Heart left ventricle (tissue), 16 donors: ENCODE results near the gene TFAP2B. TPM values are rescaled to one million over a fixed set of nuclear protein-coding genes. Genes with fewer than 3 reads are reported as not detected.

Experiments used
- ATAC-seq, 4 donors: fragments of 200-7000 bp; cut with Tn5 transposase; one replicate each; pipeline ENCODE4 v1.9.1; 2020 to 2022; ENCODE audit warnings: moderate library complexity in 4 of 4, mild to moderate bottlenecking in 3 of 4, moderate number of reproducible peaks in 1 of 4
- DNase-seq, 5 donors: peaks; one replicate each; pipeline ENCODE4 v3.0.0-alpha.2; 2020
- H3K27ac ChIP-seq, 12 donors: fragments of 200-600 bp; sonication (generic) in 4 of 12; one replicate each; pipeline versions ENCODE4 v1.5.0 to v1.8.0; 2016 to 2022; ENCODE audit warnings: mild to moderate bottlenecking in 2 of 12
- H3K27me3 ChIP-seq, 9 donors: fragments of 200-600 bp; sonication (generic) in 2 of 9; one replicate each; pipeline versions ENCODE4 v1.5.1 to v1.8.0; 2016 to 2022; ENCODE audit warnings: mild to moderate bottlenecking in 3 of 9
- H3K36me3 ChIP-seq, 9 donors: fragments of 200-600 bp; sonication (generic) in 2 of 9; one replicate each; pipeline versions ENCODE4 v1.5.0 to v1.8.0; 2018 to 2022; ENCODE audit warnings: mild to moderate bottlenecking in 2 of 9
- H3K4me1 ChIP-seq, 12 donors: fragments of 200-600 bp; sonication (generic) in 4 of 12; one replicate each; pipeline versions ENCODE4 v1.5.0 to v1.8.0; 2016 to 2022; ENCODE audit warnings: mild to moderate bottlenecking in 3 of 12
- H3K4me3 ChIP-seq, 12 donors: fragments of 200-600 bp; sonication (generic) in 4 of 12; one replicate each; pipeline versions ENCODE4 v1.5.0 to v1.8.0; 2017 to 2022; ENCODE audit warnings: mild to moderate bottlenecking in 9 of 12, moderate library complexity in 4 of 12
- H3K9me3 ChIP-seq, 12 donors: fragments of 200-600 bp; sonication (generic) in 4 of 12; one replicate each; pipeline versions ENCODE4 v1.5.0 to v1.8.0; 2016 to 2022; ENCODE audit warnings: mild to moderate bottlenecking in 1 of 12
- CTCF ChIP-seq, 12 donors: fragments of 200-600 bp; sonication (generic) in 4 of 12; IDR thresholded peaks; one replicate each; pipeline versions ENCODE4 v1.5.0 to v1.8.0; 2018 to 2022; ENCODE audit warnings: antibody characterized with exemption in 12 of 12, mild to moderate bottlenecking in 5 of 12
- POLR2A ChIP-seq, 2 donors: fragments of 450-650 bp; IDR thresholded peaks; one replicate each; pipeline ENCODE4 v1.6.1; 2017; ENCODE audit warnings: antibody characterized with exemption in 2 of 2, mild to moderate bottlenecking in 2 of 2, moderate library complexity in 2 of 2
- WGBS, 4 donors: extraction: QIAGEN DNeasy Blood & Tissue Kit in 2 of 4; methylation state at CpG; one replicate each; pipeline versions ENCODE4 v1.1.5 to v1.1.7; 2013 to 2018; 5-methylcytosine and 5-hydroxymethylcytosine counted together
- intact Hi-C, 10 donors: fragments of 100-400 bp; cut with DNase I; formaldehyde crosslinking; loops; one replicate each; pipeline versions ENCODE4 v1.11.1 to v1.14.2; 2022
- polyA plus RNA-seq, 2 donors: library from polyadenylated mRNA; stranded (reverse); fragments of 200-250 nt; gene quantifications; one replicate each; pipeline ENCODE4 v1.2.3, GENCODE V29; 2013
- total RNA-seq, 9 donors: library from RNA; depleted of rRNA in 2 of 9; stranded (reverse); fragments of >200 nt in 2 of 9; fragmentation: NEBNext Ultra II Directional in 3 of 9; extraction: Animal tissue kit (Norgen Biotek cat#: 25700) in 3 of 9; gene quantifications; one replicate each; pipeline versions ENCODE4 v1.1.0 to v1.2.4, GENCODE V29; 2016 to 2023
- donor health status: ischemic (EF 13 %, LVEDD 7.1; RV severe dilation, severe dysfunction).
- donor health status: healthy with polysubstance abuse.
- donor health status: DM: no; HTN: yes; CAD: no.
- donor health status: DM: no; HTN: no; CAD: no.
- donor health status: ischemic (EF 25% LVEDD 6.9; RV normal size, moderate dysfunction).
- donor health status: ischemic (EF 25% LVEDD 5.7; RV mildly dilated, moderate dysfunction).
- donor health status: healthy.
- donor health status: DM: yes; HTN: yes; CAD: no.
- donor health status: ischemic (EF 35%, LVEDD 5.7; RV mildly dilated, moderate dysfunction).
- donor health status: nonischemic (EF 11% LVEDD 7.7; RV severe dilation, severe dysfunction).
- donor health status: DM: yes; HTN: yes; CAD: no.
- donor health status: PGD.
- donor health status: ischemic (EF 29% LVEDD 5.4; RV normal size, mild dysfunction).
- donor health status: nonischemic (EF 23%, LVEDD 6.1; RV moderate dilation, normal function).

TFAP2B gene
- total and polyA plus RNA-seq, 11 donors, result not detected

- DNase-seq, result no peak
- H3K4me3 ChIP-seq, result no peak overlapping the region
- peaks cover 41 to 99% (median 93%) of the 10 kb centered on the region in 9 donors for H3K27me3 ChIP-seq
- TF ChIP-seq CTCF (IDR thresholded peaks at IDR 0.05) (no peak), POLR2A (IDR thresholded peaks at IDR 0.05) (no peak)
- ATAC-seq, result no peak
- intact Hi-C loops, result loop anchor here in 1 of 10 donors (10.0 kb wide), 1 partner anchor 1134 kb away; no protein-coding TSS in a partner anchor
- no peaks in the 10 kb centered on the region for H3K9me3 ChIP-seq
- H3K4me1 ChIP-seq, result peaks cover 0 to 18% (median under 1%) of the 10 kb centered on the region in 12 donors
- H3K27ac ChIP-seq, result no peak overlapping the region
- H3K36me3 ChIP-seq, result no peaks in the 10 kb centered on the region
- WGBS, 4 donors, result 4 to 8% (median 6%) methylated on average over 5 of the region's 5 CpGs
Observed at GRCh38 chr6:50820869-50821264, 2.2 kb downstream of the TFAP2B start.

- no peak for TF ChIP-seq POLR2A (IDR thresholded peaks at IDR 0.05)
- no peak for TF ChIP-seq CTCF (IDR thresholded peaks at IDR 0.05)
- Histone ChIP-seq H3K36me3 (no peaks in the 10 kb centered on the region), H3K27me3 (peaks cover 47 to 100% (median 96%) of the 10 kb centered on the region in 9 donors), H3K9me3 (no peaks in the 10 kb centered on the region), H3K27ac (no peak overlapping the region), H3K4me3 (no peak overlapping the region), H3K4me1 (peaks cover 0 to 18% (median 0%) of the 10 kb centered on the region in 12 donors)
- ATAC-seq (no peak), DNase-seq (no peak)
- intact Hi-C loops, result loop anchor here in 1 of 10 donors (10.0 kb wide), 1 partner anchor 1133 kb away; no protein-coding TSS in a partner anchor
- WGBS, 4 donors, result 2 to 3% (median 3%) methylated on average over 20 of the region's 20 CpGs
Observed at GRCh38 chr6:50821441-50822077, 2.9 kb downstream of the TFAP2B start.

- H3K9me3 ChIP-seq, result no peaks in the 10 kb centered on the region
- no peak for TF ChIP-seq POLR2A (IDR thresholded peaks at IDR 0.05)
- TF ChIP-seq CTCF (IDR thresholded peaks at IDR 0.05), result no peak
- H3K27ac ChIP-seq, result no peak overlapping the region
- H3K36me3 ChIP-seq, result no peaks in the 10 kb centered on the region
- DNase-seq (no peak), ATAC-seq (no peak)
- H3K4me3 ChIP-seq, result no peak overlapping the region
- peaks cover 0 to 18% (median 0%) of the 10 kb centered on the region in 12 donors for H3K4me1 ChIP-seq
- H3K27me3 ChIP-seq, result peaks cover 43 to 100% (median 96%) of the 10 kb centered on the region in 9 donors
- 3 to 4% (median 3%) methylated on average over 6 of the region's 6 CpGs for WGBS, 4 donors
- intact Hi-C loops, result loop anchor here in 1 of 10 donors (10.0 kb wide), 1 partner anchor 1133 kb away; no protein-coding TSS in a partner anchor
Observed at GRCh38 chr6:50822078-50822476, 3.4 kb downstream of the TFAP2B start.

GRCh38 chr6:50823094-50823920, 4.6 kb downstream of the TFAP2B start:
- H3K9me3 ChIP-seq, result no peaks in the 10 kb centered on the region
- peaks cover 0 to 18% (median 0%) of the 10 kb centered on the region in 12 donors for H3K4me1 ChIP-seq
- WGBS, 4 donors, result 3 to 4% (median 3%) methylated on average over 42 to 46 of the region's 46 CpGs
- H3K4me3 ChIP-seq, result no peak overlapping the region
- H3K27ac ChIP-seq, result no peak overlapping the region
- TF ChIP-seq POLR2A (IDR thresholded peaks at IDR 0.05) (no peak), CTCF (IDR thresholded peaks at IDR 0.05) (no peak)
- DNase-seq (no peak), ATAC-seq (no peak)
- intact Hi-C loops, result loop anchor here in 1 of 10 donors (10.0 kb wide), 1 partner anchor 1131 kb away; no protein-coding TSS in a partner anchor
- no peaks in the 10 kb centered on the region for H3K36me3 ChIP-seq
- H3K27me3 ChIP-seq, result peaks cover 43 to 100% (median 95%) of the 10 kb centered on the region in 9 donors
